HS-5 (cell line): ENCODE measurements around the gene CLSTN1.

Experiments
- DNase-seq: peaks from one replicate; pipeline ENCODE4 v3.0.0-alpha.2; 2012; ENCODE audit warnings: low read depth

Gene CLSTN1

GRCh38 chr1:9711466-9712020 is 112.2 kb downstream of the CLSTN1 start:
- no peak for DNase-seq

DNA sequence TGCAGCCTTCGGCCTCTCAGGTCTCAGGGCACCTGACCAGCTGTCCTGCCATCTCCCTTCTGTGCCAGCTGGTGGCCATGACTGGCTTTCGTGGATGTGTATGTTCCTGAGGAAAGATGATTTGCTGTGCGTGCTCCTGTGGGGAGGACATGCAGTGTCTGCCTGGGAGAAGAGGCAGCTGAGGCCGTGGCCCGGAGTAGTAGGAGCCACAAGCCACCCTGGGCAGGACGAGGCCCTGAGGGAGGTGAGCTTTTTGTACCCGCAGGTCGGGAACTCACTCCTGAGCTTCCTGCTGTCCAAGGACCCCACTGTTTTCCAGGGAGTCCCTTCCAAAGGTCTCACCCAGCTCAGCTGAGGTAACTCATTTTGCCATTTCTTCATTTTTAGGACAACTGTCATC is 113.7 kb downstream of the CLSTN1 start:
- no peak for DNase-seq

DNA sequence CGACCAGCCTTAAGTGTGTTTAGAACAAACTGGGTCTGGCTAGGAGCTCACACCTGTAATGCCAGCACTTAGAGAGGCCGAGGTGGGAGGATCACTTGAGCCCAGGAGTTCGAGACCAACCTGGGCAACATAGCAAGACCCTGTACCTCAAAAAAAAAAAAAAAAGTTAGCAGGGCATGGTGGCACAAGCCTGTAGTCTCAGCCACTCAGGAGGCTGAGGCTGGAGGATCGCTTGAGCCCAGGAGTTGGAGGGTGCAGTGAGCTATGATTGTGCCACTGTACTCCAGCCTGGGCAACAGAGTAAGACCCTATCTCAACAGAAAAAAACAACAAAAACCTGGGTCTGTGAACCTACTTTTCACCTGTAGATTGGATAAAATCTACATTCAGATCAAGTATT is 117.6 kb downstream of the CLSTN1 start:
- no peak for DNase-seq

DNA sequence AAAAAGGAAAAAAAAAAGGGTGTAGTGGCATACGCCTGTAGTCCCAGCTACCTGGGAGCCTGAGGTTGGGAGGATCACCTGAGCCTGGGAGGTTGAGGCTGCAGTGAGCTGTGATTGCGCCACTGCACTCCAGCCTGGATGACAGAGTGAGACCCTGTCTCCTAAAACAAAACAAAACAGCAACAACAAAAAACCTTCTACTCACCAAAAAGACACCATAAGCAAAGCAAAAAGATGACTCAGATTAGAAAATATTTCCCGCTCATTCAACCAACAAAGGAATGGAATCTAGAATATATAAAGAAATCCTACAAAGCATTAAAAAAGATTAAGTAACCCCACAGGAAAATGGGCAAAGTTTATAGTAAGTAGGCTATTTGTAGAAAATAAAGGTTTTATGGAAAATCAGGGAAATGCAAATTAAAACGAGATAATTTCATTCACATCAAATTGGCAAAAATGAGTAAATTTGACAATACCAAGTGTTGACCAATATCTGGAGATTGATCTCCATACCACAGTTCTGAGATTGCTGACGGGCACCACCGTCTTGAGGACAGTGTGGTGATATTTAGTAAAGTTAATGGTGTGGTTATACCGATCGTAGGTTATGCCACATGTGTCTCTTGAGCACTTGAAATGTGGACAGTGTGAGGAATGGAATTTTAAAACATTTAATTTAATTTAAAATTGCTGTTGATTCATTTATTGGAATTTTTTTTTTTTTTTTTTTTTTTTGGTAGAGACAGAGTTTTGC is 118.2 kb downstream of the CLSTN1 start:
- DNase-seq, result peak; percentile 70

DNA sequence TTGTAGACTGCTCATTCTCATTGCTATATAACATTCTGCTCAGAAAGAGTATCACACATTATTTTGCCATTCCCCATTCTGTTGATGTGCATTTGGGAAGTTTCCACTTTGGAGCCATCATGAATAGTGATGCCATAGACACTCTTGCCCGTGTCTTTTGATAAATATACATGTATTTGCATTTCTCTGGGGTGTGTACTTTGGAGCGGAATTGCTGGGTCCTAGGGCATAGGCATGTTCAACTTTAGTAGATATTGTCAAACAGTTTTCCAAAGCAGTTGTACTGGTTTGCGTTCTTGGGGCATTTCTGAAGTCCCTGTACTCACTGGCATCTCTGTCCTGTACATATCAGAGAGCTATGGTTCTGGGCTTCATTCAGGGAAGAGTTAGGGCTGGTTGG is 120.1 kb downstream of the CLSTN1 start:
- DNase-seq, result no peak

DNA sequence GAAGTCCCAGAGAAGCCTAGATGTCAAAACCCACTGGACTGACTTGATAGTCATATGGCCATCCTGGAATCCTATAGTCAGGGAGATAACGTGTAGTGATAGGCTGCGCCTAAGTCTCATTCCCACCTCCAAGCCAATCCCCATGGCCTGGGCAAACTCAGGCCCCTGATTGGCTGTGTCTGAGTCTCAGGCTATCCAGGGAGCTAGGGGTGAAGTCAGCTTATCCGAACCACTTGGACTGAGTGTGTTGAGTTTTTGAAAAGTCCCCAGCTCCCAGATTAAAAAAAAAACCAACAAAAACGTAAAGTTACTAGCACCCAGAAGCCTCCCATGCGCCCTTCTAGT is 120.6 kb downstream of the CLSTN1 start:
- DNase-seq, result no peak

- DNase-seq, result no peak
Measured at GRCh38 chr1:9701665-9702064, 122.1 kb downstream of the CLSTN1 start.

- peak; percentile 92 for DNase-seq
Measured at GRCh38 chr1:9700340-9700739, 123.4 kb downstream of the CLSTN1 start.

DNA sequence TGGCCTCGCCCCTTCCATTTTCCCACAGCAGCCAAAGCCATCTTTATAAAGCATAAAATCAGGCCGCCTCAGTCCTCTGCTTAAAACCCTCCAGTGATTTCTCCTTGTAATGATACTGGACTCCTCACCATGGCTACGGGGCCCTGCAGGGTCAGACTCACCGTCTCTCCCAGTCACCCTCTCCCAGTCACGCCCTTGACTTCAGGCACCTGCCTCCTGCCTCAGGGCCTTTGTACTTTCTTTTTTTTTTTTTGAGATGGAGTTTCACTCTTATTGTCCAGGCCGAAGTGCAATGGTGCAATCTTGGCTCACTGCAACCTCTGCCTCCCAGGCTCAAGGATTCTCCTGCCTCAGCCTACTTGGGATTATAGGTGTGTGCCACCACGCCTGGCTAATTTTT is 124.4 kb downstream of the CLSTN1 start:
- no peak for DNase-seq

- DNase-seq, result no peak
Measured at GRCh38 chr1:9696793-9697192, 127.0 kb downstream of the CLSTN1 start.

- DNase-seq, result no peak
Measured at GRCh38 chr1:9691691-9692090, 132.1 kb downstream of the CLSTN1 start.

GRCh38 chr1:9691108-9691445 is 132.7 kb downstream of the CLSTN1 start:
- peak; percentile 30 for DNase-seq

DNA sequence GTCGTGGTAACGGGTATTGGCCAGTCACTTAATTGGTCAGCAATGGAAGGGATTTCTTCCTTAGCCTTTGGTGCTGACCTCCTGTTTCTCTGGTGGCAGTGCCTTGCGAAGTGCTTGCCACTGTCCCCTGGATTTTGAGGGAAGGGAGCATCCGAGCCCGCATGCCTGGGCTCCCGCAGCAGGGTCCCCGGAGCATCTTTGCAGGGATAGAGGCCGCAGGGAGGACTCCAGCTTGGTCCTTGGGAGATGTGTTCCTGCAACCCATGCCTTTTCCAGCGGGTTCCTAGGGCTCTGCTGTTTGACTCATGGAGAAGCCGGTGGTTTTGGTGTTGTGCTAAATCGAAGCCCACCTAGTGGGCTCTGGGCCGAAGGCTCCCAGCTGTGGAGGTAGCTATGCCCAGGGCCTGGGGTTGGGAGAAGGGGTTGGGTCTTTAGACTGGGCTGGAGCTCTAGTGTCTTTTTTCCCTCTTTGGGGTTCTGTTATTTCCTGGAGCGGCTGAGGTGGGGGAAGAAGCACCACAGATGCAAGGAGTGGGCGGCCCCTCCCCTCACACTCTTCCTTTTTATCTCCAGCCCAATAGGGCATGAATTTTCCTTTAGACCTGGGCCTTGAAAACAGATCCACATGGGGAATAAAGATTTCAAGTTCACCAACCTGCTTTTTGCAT is 133.2 kb downstream of the CLSTN1 start:
- no peak for DNase-seq

DNA sequence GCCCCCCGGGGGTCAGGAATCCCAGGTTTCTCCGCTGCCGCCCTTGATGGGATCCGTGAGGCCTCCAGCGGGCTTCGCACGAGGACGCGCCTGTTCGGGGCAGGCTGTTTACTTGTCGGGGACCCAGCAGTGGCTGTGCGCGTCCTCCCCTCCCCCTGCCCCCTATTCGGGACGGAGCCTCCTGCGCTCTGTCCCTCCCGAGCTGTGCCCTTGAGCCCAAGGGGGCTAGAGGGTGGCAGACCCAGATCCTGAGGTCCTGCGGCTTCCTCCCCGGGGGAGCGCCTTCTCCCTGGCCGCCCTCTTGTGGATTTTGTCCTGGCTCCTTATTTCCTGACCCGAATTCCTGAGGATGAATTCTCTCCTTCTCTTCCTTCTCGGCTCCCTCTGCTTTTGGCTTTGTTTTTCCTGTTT is 133.8 kb downstream of the CLSTN1 start:
- no peak for DNase-seq

DNA sequence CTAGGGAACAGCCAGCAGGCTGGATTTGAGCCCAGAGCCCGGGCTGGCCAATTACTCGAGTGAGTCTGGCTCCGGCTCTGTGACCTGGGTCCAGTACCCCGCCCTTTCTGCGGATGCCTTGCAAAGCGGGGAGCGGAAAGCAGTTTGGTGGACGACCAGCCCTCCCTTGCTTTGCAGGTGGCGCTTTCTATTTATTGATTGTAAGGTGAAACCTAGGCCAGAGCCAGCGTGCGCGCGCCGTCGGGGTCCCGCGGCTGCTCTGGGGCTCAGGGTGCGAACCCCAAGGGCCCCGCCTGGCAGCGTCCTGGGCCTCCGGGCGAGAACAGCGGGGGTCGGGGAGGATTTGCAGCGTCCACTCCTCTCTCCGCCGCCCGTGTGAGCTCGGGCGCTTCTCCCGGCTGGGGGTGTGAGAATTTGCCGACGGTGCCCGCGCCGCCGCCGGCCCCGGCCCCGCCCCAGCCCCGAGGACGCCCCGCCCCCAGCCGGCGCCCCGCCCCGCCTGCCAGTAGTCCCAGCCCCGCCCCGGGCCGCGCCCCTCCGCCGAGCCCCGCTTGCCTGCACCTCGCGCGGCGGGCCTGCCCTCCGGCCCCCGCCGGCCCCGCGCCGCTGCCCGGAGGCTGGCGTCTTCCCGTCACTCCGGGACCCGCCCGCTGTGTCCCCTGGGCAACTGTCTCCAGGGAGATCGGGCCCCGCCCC is 134.6 kb downstream of the CLSTN1 start:
- no peak for DNase-seq

- no peak for DNase-seq
Measured at GRCh38 chr1:9688599-9688998, 135.2 kb downstream of the CLSTN1 start.

DNA sequence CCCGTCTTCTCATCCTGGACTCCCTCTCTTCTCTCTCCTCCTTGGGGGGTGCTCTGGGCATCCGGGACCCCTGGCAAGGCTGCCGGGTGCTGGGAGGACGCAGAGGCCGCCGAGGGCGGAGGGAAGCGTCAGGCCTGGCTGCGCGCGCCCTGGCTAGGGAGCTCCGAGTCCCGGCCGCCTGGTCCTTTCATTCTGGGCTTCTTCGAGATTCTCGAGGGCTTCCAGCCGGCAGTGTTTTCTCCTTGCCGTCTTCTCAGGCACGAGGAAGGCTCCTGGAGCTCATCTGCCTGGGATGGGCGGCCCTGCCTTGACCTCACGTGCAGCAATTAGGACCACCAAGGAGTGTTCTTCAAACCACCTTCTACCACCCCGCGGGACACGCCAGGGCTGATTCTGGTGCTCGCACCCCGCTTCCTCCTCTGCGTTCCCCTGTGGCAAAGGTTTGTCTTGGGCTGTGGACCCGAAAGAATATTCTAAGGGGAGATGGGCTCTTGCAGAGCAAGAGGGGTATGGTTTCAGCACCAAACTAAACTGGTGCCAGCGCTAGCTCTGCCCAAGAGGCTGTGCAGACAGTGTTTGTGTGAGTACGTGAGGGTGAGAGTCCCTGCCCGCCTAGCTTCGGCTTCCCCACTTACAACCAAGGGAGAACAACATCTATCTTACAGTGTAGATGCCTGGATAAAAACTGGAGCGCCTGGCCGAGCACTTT is 135.7 kb downstream of the CLSTN1 start:
- no peak for DNase-seq

DNA sequence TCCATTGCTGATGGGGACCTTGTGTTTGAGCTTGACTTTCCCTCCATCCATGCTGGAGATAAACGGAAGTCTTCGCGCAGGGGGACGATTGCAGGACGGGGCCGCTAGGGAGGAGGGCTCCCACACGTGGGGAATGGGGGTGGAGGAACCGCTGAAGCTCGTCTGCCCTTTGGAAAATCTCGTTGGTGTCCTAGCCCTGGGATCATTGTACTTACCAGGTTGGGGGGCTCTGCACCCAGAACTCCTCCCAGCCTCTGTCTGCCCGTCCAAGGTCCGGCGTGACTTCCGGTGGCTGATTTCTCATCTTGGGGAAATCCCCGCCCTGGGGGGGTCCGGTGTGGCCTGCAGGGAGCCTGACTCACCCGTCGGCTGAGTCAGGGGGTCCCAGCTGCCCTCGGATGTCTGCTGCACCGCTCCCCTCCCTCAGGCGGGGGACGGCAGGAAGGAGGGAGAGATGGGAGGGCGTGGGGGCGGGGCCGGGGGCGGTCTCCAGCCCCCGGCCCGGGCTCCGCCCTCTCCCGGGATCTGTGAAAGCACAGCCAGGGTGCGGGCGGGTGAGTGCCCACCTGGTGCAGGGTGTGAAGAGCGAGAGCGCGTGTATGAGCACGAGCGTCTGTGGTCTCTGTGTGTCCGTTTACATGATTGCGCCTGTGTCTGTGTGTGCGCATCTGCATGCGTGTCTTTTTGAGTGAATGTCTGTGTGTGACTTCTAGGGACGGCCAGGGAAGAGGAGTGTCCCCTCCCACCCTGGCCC is 136.5 kb downstream of the CLSTN1 start:
- DNase-seq, result no peak

GRCh38 chr1:9684801-9685200 is 139.0 kb downstream of the CLSTN1 start:
- DNase-seq, result no peak

- DNase-seq, result no peak
Measured at GRCh38 chr1:9680828-9681227, 142.9 kb downstream of the CLSTN1 start.

- DNase-seq, result no peak
Measured at GRCh38 chr1:9680091-9680490, 143.7 kb downstream of the CLSTN1 start.
